Umbilical cord (tissue), 2 donors: ENCODE results near the gene FXYD5. TPM values are rescaled to one million over a fixed set of nuclear protein-coding genes. Genes with fewer than 3 reads are reported as not detected.
A peak's percentile ranks its signal among the peaks of the same experiment; 100 is the strongest.

Experiments used
- DNase-seq: peaks from one replicate; pipeline ENCODE4 v3.0.0-alpha.2; 2015; ENCODE audit warnings: low spot score
- total RNA-seq: library from RNA; depleted of rRNA; stranded (reverse); fragments of >200 nt; gene quantifications from one replicate; pipeline ENCODE4 v1.2.3, GENCODE V29; 2014; ENCODE audit warnings: low replicate concordance; ENCODE audit not compliant: insufficient read depth

The FXYD5 gene
- total RNA-seq, 1 donor from 2014 or later, result 12.5 TPM

GRCh38 chr19:35212241-35212640 is 57.7 kb downstream of the FXYD5 start:
- DNase-seq, result no peak

DNA sequence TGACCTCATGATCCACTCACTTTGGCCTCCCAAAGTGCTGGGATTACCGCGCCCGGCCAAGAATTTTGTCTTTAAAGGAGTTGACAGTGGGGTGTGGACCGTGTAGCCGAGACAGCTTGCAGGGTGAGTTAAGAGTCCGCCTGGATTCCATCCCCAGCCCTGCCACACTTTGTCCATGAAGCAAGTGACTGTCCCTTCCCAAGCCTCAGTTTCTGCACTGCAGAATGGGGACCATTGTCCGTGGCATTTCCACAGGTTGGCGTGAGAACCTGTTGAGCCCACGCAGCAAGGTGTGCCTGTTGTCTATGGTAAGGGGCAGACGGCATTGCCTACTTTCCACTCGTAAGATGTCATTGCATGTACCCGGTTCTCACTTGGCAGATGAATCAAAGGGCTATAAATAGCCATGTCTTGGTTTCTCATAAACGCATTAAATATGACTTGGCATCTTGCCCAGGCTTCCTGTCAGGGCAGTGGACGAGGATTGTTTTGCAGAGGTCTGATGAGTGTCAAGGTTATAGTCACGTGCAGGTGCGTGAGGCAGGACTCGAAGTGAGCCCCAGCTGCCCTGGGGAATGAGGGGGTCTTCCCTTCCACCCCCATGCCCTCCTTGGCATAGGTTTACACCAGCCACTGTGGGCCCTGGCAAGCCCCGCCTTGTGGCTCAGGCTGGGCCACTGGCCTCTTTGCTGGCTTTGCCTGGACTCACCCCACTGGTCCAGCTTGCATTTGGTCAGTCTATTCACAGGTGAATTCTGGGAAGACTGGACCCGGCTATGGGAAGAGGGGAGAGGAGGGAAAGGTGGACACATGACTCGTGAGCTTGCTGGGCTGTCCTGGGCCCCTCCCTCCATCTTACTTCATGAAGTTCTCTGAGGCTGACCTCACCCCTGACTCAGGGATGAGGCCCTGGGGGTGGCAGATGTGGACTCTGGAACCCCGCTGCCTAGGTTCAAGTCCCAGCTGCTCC is 59.4 kb downstream of the FXYD5 start:
- peak; percentile 87 for DNase-seq

DNA sequence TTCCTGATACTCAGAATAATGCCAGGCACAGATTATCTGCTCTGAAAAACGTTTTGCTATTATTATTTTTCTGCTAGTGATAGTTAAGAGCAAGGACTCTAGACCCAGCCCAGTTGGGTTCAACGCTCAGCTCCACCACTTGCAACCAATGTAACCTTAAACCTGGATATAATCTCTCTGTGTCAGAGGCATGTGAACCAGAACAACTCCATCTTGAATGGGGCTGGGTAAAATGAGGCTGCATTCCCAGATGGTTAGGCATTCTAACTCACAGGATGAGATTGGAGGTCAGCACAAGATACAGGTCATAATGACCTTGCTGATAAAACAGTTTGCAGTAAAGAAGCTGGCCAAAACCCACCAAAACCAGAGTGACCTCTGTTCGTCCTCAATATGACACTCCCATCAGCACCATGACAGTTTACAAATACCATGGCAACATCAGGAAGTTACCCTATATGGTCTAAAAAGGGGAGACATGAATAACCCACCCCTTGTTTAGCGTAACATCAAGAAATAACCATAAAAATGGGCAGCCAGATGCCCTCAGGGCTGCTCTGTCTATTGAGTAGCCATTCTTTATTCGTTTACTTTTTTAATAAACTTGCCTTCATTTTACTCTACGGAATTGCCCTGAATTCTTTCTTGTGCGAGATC is 60.4 kb downstream of the FXYD5 start:
- no peak for DNase-seq

GRCh38 chr19:35216016-35216832 is 61.7 kb downstream of the FXYD5 start:
- DNase-seq, result no peak

- DNase-seq, result peak; percentile 22
These were observed 62.5 kb downstream of the FXYD5 start for GRCh38 chr19:35216833-35217648.

DNA sequence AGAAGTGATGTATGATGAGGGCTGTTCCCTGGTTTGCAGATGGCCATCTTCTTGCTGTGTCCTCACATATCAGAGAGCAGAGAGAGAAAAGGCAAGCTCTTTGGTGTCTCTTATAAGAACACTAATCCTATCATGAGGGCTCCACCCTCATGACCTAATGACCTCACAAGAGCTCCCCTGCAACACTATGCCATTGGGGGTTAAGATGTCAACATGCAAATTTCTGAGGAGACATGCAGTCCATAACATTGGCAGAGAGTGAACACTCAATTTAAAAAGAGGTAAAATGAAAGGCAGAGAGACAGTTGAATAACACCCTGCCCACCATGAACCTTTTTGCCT is 63.1 kb downstream of the FXYD5 start:
- DNase-seq, result no peak

DNA sequence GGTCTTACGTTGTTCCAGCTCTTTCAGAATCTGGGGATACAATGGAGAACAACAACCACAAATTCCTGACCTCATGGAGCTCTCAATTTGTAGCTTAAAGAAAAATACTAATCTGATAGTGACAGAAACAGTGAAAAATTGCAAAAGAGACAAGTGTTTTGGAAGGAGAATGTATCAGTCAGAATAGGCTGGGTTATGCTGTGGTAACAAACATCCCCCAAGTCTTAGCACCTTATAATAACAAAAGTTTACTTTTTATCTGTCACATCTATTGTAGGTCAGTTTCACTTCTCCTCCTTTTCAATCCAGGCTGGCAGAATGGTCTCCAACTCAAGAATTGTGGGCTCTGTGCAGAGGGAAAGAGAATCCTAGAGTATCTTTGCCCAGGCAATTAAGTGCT is 64.5 kb downstream of the FXYD5 start:
- DNase-seq, result no peak

Other genes starting within 250 kb of the FXYD5 start
- gene ZNF30, start 227.8 kb upstream of the FXYD5 start, total RNA-seq, result 5.5 TPM
- gene ZNF792, start 190.5 kb upstream of the FXYD5 start, total RNA-seq, result 6.3 TPM
- gene GRAMD1A, start 154.4 kb upstream of the FXYD5 start, total RNA-seq, result 50.3 TPM
- gene SCN1B, start 124.3 kb upstream of the FXYD5 start, total RNA-seq, result 2.9 TPM
- 0.24 TPM for gene HPN, start 113.0 kb upstream of the FXYD5 start, total RNA-seq
- gene FXYD3, start 38.9 kb upstream of the FXYD5 start, total RNA-seq, result 26.7 TPM
- 10.6 TPM for gene LGI4, start 19.7 kb upstream of the FXYD5 start, total RNA-seq
- 3.4 TPM for gene FXYD1, start 15.9 kb upstream of the FXYD5 start, total RNA-seq
- gene FXYD7, start 11.5 kb upstream of the FXYD5 start, total RNA-seq, result 1.2 TPM
- gene FAM187B, start 74.0 kb downstream of the FXYD5 start, total RNA-seq, result 0.48 TPM
- 4.1 TPM for gene LSR, start 94.3 kb downstream of the FXYD5 start, total RNA-seq
- gene USF2, start 114.2 kb downstream of the FXYD5 start, total RNA-seq, result 40.2 TPM
- 1.2 TPM for gene HAMP, start 127.8 kb downstream of the FXYD5 start, total RNA-seq
- gene MAG, start 137.4 kb downstream of the FXYD5 start, total RNA-seq, result not detected
- 13.0 TPM for gene CD22, start 174.5 kb downstream of the FXYD5 start, total RNA-seq
- 0.48 TPM for gene FFAR1, start 193.2 kb downstream of the FXYD5 start, total RNA-seq
- gene FFAR3, start 203.7 kb downstream of the FXYD5 start, total RNA-seq, result 7.0 TPM
- not detected for gene GPR42, start 216.3 kb downstream of the FXYD5 start, total RNA-seq